ENCODE measurements around the gene MYLK. TPM values are rescaled to one million over a fixed set of nuclear protein-coding genes. Genes with fewer than 3 reads are reported as not detected.

Gene MYLK
- total and polyA plus RNA-seq, 8 donors = 35.1 to 916 (median 340) TPM

DNA sequence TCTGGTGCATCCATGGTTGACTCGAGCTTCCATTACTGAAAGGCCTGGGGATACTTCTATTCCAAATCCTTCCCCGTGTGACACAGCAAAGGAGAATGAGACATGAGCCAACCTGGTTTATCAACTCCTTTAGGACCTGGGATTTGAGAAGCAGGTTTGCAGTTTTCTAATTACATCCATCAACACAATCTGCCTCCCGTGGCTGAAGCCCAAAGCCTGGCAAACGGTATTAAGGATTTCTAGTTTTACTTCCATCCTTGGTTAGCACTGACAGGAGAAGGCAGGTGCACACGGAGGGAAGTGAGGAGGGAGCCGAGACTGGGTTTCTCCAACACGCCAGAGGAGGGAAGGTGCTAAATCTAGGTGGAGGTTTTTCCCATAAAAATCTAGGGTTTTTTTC is 79.0 kb downstream of the MYLK start:
- intact Hi-C loops (cut with DNase I; ENCODE audit: low total_unique reads) = no loop called here
- Histone ChIP-seq H3K9me3 (no peaks in the 10 kb centered on the region), H3K4me1 (peaks cover 0 to 2% (median under 1%) of the 10 kb centered on the region in 4 donors), H3K27ac (no peak overlapping the region), H3K36me3 (no peaks in the 10 kb centered on the region), H3K27me3 (no peaks in the 10 kb centered on the region), H3K4me3 (no peak overlapping the region)
- no peak for TF ChIP-seq EP300 (IDR thresholded peaks at IDR 0.05)
- WGBS, 5 donors = 86 to 92% (median 87%) methylated on average over 7 of the region's 7 CpGs
- no peak for DNase-seq

DNA sequence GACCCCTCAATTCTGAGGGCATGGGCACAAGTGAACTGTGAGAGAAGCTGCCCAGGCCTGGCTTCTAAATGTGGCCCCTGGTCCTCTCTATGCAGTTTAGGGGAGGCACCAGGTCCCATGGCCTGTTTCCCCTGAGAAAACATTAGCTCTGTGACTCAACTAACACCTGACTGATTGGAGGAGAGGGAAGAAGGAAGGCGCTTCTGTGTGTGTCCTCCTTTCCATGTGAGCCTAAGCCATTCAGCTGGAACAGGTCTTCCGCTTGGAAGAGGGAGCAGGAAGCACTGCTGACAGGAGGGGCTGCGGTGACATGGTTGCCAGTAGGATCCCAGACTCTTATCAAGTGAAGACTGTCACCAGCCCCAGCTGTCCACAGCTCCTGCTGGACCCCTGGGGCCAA is 79.5 kb downstream of the MYLK start:
- Histone ChIP-seq H3K9me3 (no peaks in the 10 kb centered on the region), H3K36me3 (no peaks in the 10 kb centered on the region), H3K27ac (no peak overlapping the region), H3K4me1 (peaks cover 0 to 7% (median 5%) of the 10 kb centered on the region in 4 donors), H3K27me3 (no peaks in the 10 kb centered on the region), H3K4me3 (no peak overlapping the region)
- intact Hi-C loops (cut with DNase I; ENCODE audit: low total_unique reads) = no loop called here
- DNase-seq = no peak
- TF ChIP-seq, protein P1, sequence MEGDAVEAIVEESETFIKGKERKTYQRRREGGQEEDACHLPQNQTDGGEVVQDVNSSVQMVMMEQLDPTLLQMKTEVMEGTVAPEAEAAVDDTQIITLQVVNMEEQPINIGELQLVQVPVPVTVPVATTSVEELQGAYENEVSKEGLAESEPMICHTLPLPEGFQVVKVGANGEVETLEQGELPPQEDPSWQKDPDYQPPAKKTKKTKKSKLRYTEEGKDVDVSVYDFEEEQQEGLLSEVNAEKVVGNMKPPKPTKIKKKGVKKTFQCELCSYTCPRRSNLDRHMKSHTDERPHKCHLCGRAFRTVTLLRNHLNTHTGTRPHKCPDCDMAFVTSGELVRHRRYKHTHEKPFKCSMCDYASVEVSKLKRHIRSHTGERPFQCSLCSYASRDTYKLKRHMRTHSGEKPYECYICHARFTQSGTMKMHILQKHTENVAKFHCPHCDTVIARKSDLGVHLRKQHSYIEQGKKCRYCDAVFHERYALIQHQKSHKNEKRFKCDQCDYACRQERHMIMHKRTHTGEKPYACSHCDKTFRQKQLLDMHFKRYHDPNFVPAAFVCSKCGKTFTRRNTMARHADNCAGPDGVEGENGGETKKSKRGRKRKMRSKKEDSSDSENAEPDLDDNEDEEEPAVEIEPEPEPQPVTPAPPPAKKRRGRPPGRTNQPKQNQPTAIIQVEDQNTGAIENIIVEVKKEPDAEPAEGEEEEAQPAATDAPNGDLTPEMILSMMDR (IDR thresholded peaks at IDR 0.05) = no peak
- TF ChIP-seq POLR2AphosphoS5 (IDR thresholded peaks at IDR 0.05) (no peak), EP300 (IDR thresholded peaks at IDR 0.05) (no peak), POLR2A (IDR thresholded peaks at IDR 0.05) (no peak)
- WGBS, 5 donors = 82 to 95% (median 92%) methylated on average over 2 to 3 of the region's 3 CpGs

DNA sequence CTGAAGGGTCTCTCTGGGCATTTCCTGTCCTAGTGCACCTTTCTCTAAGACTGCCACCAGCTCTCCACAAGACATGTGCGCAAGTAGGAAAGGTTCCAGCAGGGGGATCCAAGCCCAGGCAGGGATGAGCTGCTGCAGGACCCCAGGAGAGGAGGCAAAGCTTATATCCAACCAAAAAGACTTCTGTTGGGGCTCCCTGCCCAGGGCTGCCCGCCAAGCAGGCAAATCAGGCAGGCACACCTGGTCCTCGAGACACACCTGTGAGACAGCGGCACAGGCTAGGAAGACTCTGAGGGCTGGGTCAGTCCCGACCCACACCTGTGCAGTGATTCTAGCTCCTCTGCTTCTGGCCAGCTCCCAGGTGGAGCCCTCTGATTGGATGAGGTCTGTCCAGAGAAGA is 80.6 kb downstream of the MYLK start:
- 48 to 78% (median 51%) methylated on average over 4 to 5 of the region's 5 CpGs for WGBS, 5 donors

DNA sequence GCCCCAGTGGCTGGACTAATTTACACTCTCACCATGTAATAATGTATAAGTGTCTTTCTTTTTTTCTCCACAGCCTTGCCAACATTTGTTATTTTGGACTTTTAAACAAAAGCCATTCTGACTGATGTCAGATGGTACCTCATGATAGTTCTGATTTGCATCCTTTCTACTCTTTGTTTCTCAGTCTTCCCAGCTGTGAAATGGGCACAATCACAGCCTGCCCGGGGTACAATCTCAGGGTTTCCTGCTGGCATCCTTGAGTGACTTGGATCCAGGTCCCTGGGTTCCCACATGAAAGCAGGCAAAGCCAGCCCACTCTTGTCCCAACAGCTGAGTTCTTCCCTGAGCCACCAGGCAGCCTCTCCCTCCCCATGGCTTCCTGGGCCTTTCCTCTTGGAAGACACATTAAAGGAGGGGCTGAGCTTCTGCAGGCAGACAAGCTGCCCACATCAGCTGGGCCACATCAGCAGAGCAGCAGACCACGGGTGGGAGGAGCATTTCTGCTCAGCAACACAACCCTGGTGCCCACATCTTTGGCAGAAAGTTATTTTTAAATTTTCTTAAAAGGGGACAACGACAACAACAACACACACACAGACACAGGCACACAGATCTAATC is 82.0 kb downstream of the MYLK start:
- no peaks in the 10 kb centered on the region for H3K27me3 ChIP-seq
- no peaks in the 10 kb centered on the region for H3K9me3 ChIP-seq
- 65 to 82% (median 74%) methylated on average over 3 of the region's 3 CpGs for WGBS, 5 donors
- H3K4me3 ChIP-seq = no peak overlapping the region
- no peak overlapping the region for H3K27ac ChIP-seq
- H3K36me3 ChIP-seq = no peaks in the 10 kb centered on the region
- no peak for DNase-seq
- peaks cover 0 to 12% (median 10%) of the 10 kb centered on the region in 4 donors for H3K4me1 ChIP-seq
- intact Hi-C loops (cut with DNase I; ENCODE audit: low total_unique reads) = no loop called here
- TF ChIP-seq EP300 (IDR thresholded peaks at IDR 0.05) (no peak), POLR2A (IDR thresholded peaks at IDR 0.05) (no peak), POLR2AphosphoS5 (IDR thresholded peaks at IDR 0.05) (no peak)
- TF ChIP-seq, protein P1 (IDR thresholded peaks at IDR 0.05) = no peak

More for the DNA sequence above, 80.6 kb downstream of the MYLK start:
- Histone ChIP-seq H3K4me3 (no peak overlapping the region), H3K4me1 (peaks cover 0 to 12% (median 10%) of the 10 kb centered on the region in 4 donors), H3K27me3 (no peaks in the 10 kb centered on the region), H3K27ac (no peak overlapping the region), H3K36me3 (no peaks in the 10 kb centered on the region), H3K9me3 (no peaks in the 10 kb centered on the region)
- TF ChIP-seq POLR2AphosphoS5 (IDR thresholded peaks at IDR 0.05) = no peak
- TF ChIP-seq, protein P1 (IDR thresholded peaks at IDR 0.05) = no peak
- no peak for TF ChIP-seq EP300 (IDR thresholded peaks at IDR 0.05)
- intact Hi-C loops (cut with DNase I; ENCODE audit: low total_unique reads) = no loop called here
- DNase-seq = no peak

DNA sequence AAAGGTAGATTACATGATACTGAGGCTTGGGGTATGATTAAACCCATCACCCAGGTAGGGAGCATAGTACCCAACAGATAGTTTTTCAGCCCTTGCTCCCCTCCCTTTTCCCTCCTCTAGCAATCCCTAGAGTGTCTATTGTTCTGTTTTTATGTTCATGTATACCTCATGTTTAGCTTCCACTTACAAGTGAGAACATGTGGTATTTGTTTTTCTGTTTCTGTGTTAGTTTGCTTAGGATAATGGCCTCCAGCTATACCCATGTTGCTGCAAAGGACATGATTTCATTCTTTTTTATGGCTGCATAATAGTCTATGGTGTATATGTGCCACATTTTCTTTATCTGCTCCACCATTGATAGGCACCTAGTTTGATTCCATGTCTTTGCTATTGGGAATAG is 82.7 kb downstream of the MYLK start:
- no peak overlapping the region for H3K4me3 ChIP-seq
- no peak for DNase-seq
- H3K27ac ChIP-seq = no peak overlapping the region
- H3K36me3 ChIP-seq = no peaks in the 10 kb centered on the region
- no peaks in the 10 kb centered on the region for H3K9me3 ChIP-seq
- H3K4me1 ChIP-seq = peaks cover 0 to 12% (median 10%) of the 10 kb centered on the region in 4 donors
- no peaks in the 10 kb centered on the region for H3K27me3 ChIP-seq
- TF ChIP-seq EP300 (IDR thresholded peaks at IDR 0.05) (no peak), POLR2A (IDR thresholded peaks at IDR 0.05) (no peak), POLR2AphosphoS5 (IDR thresholded peaks at IDR 0.05) (no peak)
- TF ChIP-seq, protein P1 (IDR thresholded peaks at IDR 0.05) = no peak
- intact Hi-C loops (cut with DNase I; ENCODE audit: low total_unique reads) = no loop called here

Data from stomach (tissue), 9 donors.